GM10847 (cell line): ENCODE data around the gene RORC.
A peak's percentile ranks its signal among the peaks of the same experiment; 100 is the strongest.

ENCODE experiments used
- POLR2A ChIP-seq: IDR thresholded peaks from 2 replicates; pipeline ENCODE4 v1.6.1; 2011; ENCODE audit not compliant: insufficient read length; ENCODE audit errors: extremely low read depth

Gene RORC

DNA sequence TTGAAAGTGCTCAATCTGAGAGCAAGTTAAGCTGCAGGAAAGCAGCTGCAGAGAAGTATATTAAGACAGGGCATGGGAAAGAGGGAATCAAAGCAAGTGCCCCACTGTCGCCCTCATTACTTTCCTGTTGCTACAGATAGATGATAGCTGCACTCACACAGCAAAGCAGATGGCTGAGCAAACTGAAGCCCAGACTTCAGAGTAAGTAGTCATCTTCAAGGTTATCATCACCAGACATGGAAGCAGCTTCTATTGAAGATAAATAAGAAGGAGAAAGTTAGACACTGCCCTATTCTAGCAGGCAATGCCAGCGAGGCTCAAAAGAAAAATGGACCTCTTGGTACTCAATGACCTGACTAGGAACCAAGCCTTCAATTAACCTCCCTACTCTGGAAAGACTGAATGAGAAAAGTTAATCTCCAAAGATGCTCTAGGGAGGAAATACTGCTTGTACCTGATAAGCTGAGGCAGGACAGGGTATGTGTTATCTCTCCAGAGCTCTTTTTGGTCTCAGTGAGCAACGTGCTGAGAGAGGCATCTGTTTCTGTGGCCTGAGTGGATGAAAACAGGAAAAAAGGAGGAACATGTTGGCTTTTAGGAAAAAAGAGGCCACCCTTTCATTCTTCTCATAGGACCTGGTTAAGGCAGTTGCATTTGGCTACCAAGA, 57.2 kb downstream of the RORC start:
- no peak for TF ChIP-seq POLR2A

GRCh38 chr1:151773702-151774101, 57.9 kb downstream of the RORC start:
- no peak for TF ChIP-seq POLR2A

DNA sequence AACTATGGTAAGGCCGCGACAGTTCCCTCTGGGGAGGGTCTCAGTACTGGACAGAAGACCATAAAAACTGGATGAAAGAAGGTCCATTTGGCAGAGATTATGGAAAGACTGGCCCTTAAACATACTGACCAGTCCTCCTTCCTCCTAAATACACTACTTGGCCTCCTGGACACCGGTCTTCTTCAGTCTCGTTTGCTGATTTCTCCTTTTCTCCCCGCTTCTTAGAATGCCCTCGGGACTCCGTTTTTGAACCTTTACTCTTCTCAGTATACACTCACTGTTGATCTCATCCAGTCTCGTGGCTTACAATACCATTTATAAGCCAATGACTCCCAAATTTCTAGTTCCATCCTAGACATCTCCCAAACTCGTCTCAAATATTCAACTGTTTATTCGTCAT, 67.6 kb downstream of the RORC start:
- TF ChIP-seq POLR2A: no peak

DNA sequence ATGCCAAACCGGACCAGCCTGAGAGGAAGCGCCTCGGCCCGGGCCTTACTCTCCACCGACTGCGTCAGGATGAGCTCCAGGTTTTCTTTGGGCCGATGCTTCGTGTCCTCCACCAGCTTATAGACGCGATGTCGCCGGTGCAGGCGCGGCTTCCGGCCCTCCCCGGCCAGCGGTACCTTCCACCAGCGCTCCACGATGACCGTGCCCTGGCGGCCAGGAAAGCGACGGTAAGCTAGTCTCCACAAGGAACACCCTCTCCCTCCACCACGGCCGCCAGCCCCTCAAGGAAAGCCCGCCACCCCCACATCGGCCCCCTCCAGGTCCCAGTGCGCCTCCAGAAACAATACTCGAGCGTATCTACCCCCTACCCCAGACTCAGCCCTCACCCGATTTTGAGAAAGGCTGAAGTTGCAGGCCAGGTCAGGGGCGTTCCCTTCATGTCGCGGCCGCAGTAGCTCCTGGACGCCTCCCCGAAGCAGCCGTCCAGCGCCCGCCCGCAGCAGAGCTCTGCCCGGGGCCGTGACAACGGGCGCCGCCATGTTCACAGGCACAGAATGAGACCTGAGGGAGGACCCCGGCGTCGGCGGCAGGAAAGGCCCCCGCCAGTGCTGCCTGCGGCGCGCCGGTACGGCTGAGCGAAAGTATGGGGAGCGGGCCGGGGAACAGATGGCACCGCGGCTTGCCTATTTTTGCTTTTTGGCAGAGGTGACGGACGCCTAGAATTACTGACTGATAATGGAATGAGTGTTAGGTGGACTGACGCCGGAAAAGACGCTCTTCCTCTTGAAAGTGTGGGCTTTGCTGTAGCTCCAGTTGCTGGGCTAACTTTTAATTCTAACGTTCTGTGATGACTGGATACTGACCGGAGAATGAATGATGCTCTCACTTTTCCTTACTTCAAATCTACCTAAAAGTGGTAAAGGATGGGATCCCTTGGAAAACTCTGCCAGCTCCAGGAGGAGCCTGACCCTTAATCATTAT, 68.4 kb downstream of the RORC start, which contains the start of gene MRPL9:
MRPL9 (minus strand) TSS at position 556 of the 981 bp plus-strand sequence; CDS start at position 539, 17 bp downstream.
- peak; percentile 69 for TF ChIP-seq POLR2A

DNA sequence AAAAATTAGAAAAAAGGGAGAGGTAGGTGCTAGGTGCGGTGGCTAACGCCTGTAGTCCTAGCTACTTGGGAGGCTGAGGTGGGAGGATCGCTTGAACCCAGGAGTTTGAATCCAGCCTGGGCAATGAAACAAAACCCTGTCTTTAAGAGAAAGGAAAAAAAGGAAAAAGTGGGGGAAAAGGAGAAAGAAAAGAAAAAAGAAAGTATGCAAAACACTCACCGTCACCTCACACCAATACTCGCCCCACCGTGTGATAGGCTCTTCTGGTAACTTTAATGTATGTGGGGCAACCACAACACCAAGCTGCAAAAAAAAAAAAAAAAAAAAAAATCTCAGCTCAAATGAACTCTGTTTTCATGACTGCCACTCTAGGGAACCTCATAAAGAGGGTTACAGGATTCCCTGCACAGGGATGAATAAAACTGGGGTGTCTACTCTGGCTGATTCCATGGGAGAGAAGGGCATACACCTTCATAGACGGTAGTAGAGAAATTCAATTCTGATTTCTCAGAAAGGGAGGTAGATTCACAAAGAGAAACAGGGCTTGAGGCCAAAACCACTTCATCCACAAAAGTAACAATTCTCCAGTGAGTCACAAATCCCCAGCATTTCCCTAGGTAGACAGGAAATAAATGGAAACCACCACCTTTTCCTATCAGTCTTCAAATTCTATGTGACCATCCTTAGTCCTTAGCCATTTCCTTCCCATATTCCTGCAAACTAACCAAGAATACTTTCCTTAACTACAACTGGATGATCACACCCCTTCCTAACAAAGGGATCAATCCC, 70.8 kb downstream of the RORC start:
- no peak for TF ChIP-seq POLR2A

- TF ChIP-seq POLR2A: no peak
These were observed 72.4 kb downstream of the RORC start for GRCh38 chr1:151759241-151759640.

DNA sequence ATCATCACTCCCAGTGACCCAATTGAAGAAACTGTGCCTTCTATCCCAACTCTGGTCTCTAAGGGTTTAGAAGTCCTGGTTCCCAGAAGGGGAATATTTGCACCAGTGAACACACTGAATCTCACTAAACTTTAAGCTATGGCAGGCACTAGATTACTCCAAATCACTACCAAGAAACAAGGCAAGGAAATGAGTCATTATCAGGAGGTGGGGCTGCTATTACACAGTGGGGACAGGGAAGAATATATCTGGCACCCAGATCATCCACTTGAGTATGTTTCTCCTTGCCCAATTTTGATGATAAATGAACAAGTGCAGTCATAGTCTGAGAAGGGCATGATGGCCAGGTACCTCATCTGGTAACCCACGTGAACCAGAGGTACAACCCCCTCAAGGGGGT, 75.3 kb downstream of the RORC start:
- no peak for TF ChIP-seq POLR2A
